Tibial artery (tissue), 4 donors: ENCODE data around the gene ARHGEF2.

Experiments used
- DNase-seq, 2 donors: peaks; one replicate each; pipeline ENCODE4 v3.0.0-alpha.2; 2019
- H3K27ac ChIP-seq, 2 donors: fragments of 200-600 bp; sonication (generic) in 1 of 2; 1 replicate in 1 of 2; 2 replicates in 1 of 2; pipeline ENCODE4 v1.5.1; 2018 to 2019; ENCODE audit warnings: mild to moderate bottlenecking in 1 of 2
- H3K27me3 ChIP-seq, 2 donors: fragments of 200-600 bp; sonication (generic) in 1 of 2; one replicate each; pipeline versions ENCODE4 v1.5.1 to v1.6.0; 2016 to 2019
- H3K36me3 ChIP-seq, 3 donors: fragments of 200-600 bp; sonication (generic) in 2 of 3; one replicate each; pipeline ENCODE4 v1.5.1; 2016 to 2019; ENCODE audit warnings: mild to moderate bottlenecking in 2 of 3
- H3K4me1 ChIP-seq, 4 donors: fragments of 200-600 bp; sonication (generic) in 2 of 4; 1 replicate in 3 of 4; 2 replicates in 1 of 4; pipeline ENCODE4 v1.5.1; 2016 to 2019
- H3K4me3 ChIP-seq, 2 donors: fragments of 200-600 bp; sonication (generic) in 1 of 2; 1 replicate in 1 of 2; 2 replicates in 1 of 2; pipeline ENCODE4 v1.5.1; 2018 to 2019; ENCODE audit warnings: mild to moderate bottlenecking in 2 of 2
- H3K9me3 ChIP-seq, 3 donors: fragments of 200-600 bp; sonication (generic) in 1 of 3; one replicate each; pipeline ENCODE4 v1.5.1; 2016 to 2019
- intact Hi-C: fragments of 100-400 bp; cut with DNase I; formaldehyde crosslinking; loops from one replicate; pipeline ENCODE4 v1.15.0; 2023; ENCODE audit warnings: low total_unique reads
- TF ChIP-seq, protein P1 (sequence below), 2 experiments: fragments of 200-600 bp in 1 of 2; fragments of 450-650 bp in 1 of 2; IDR thresholded peaks; one replicate each; pipeline ENCODE4 v1.5.1; 2017 to 2019; ENCODE audit warnings: antibody characterized with exemption in 2 of 2, mild to moderate bottlenecking in 1 of 2, moderate library complexity in 1 of 2

ARHGEF2 gene

DNA sequence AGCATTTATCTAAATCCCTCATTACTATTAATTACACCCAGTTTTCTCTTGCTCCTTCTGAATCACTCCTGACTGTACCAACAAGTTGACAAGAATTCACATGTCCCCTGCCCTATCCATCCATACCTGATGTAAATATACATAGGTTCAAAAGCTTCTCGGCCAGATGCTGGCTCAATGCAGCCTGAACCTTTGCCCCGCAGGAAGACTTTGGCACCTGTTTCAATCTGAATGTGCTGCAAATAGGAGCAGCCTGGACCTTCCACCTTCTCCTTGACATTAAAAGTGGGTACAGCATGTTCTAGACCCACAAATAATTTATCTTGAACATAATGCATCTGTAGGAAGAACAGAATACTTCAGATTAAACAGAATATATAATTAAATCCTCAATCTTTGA is 52.8 kb downstream of the ARHGEF2 start:
- peaks cover 0 to 7% (median 2%) of the 10 kb centered on the region in 4 donors for H3K4me1 ChIP-seq
- no peaks in the 10 kb centered on the region for H3K9me3 ChIP-seq
- TF ChIP-seq, protein P1, sequence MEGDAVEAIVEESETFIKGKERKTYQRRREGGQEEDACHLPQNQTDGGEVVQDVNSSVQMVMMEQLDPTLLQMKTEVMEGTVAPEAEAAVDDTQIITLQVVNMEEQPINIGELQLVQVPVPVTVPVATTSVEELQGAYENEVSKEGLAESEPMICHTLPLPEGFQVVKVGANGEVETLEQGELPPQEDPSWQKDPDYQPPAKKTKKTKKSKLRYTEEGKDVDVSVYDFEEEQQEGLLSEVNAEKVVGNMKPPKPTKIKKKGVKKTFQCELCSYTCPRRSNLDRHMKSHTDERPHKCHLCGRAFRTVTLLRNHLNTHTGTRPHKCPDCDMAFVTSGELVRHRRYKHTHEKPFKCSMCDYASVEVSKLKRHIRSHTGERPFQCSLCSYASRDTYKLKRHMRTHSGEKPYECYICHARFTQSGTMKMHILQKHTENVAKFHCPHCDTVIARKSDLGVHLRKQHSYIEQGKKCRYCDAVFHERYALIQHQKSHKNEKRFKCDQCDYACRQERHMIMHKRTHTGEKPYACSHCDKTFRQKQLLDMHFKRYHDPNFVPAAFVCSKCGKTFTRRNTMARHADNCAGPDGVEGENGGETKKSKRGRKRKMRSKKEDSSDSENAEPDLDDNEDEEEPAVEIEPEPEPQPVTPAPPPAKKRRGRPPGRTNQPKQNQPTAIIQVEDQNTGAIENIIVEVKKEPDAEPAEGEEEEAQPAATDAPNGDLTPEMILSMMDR (IDR thresholded peaks at IDR 0.05): no peak
- H3K4me3 ChIP-seq: no peak overlapping the region
- DNase-seq: no peak
- no peaks in the 10 kb centered on the region for H3K27me3 ChIP-seq
- H3K36me3 ChIP-seq: peaks cover 82 to 99% (median 97%) of the 10 kb centered on the region in 3 donors
- intact Hi-C loops: no loop called here
- H3K27ac ChIP-seq: no peak overlapping the region

DNA sequence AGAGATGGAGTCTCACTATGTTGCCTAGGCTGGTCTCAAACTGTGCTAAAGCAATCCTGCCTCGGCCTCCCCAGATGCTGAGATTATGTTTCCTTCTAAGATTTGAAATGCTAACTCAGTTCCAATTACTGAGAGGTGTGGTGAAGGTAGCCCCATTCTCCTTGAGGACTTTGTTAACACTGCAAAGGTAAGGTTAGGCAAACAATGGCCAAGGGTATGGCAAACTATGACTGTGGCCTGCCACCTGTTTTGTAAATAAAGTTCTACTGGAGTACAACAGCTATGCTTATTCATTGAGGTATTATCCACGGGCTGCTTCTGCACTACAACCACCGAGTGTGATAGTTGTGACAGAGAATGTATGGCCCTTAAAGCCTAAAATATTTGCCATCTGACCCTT is 57.6 kb downstream of the ARHGEF2 start:
- H3K27ac ChIP-seq: no peak overlapping the region
- DNase-seq: no peak
- TF ChIP-seq, protein P1 (IDR thresholded peaks at IDR 0.05): no peak
- no peak overlapping the region for H3K4me3 ChIP-seq
- peaks cover 97 to 100% (median 99%) of the 10 kb centered on the region in 3 donors for H3K36me3 ChIP-seq
- H3K4me1 ChIP-seq: no peaks in the 10 kb centered on the region
- no peaks in the 10 kb centered on the region for H3K27me3 ChIP-seq
- intact Hi-C loops: no loop called here
- H3K9me3 ChIP-seq: no peaks in the 10 kb centered on the region

DNA sequence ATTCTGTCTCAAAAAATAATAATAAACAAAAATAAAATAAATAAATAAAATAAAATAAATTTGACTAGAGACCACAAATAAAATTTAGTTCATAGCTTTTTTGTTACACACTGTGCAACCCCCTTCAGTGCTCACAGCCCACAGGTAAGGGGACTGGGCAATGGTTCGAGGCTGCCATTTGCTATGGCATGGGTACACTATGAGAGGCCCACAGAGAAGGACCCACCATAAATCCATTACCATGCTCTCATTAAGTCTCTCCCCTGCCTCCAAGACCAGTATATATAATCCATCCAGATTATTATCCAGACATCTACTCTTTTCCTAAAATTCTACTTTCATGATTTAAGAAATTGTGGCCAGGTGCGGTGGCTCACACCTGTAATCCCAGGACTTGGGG is 58.5 kb downstream of the ARHGEF2 start:
- peaks cover 0 to 7% (median 1%) of the 10 kb centered on the region in 4 donors for H3K4me1 ChIP-seq
- H3K4me3 ChIP-seq: no peak overlapping the region
- H3K9me3 ChIP-seq: no peaks in the 10 kb centered on the region
- intact Hi-C loops: no loop called here
- peaks cover 93 to 100% (median 98%) of the 10 kb centered on the region in 3 donors for H3K36me3 ChIP-seq
- H3K27ac ChIP-seq: no peak overlapping the region
- no peaks in the 10 kb centered on the region for H3K27me3 ChIP-seq
- TF ChIP-seq, protein P1 (IDR thresholded peaks at IDR 0.05): no peak
- no peak for DNase-seq

DNA sequence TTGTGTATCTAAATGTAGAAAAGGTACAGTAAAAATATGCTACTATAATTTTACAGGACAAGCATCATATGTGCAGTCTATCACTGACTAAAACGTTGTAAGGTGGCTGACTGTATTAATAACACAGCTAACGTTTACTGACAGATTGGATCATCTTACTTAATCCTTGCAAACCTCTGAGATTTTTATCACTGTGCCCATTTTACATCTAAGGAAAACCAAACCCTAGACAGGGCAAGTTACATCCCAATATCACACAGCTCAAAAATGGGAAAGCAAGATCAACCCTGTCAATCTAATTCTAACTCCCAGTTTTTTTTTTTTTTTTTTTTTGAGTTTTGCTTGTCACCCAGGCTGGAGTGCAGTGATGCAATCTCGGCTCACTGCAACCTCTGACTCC is 59.7 kb downstream of the ARHGEF2 start:
- H3K4me3 ChIP-seq: no peak overlapping the region
- peaks cover 0 to 7% (median 1%) of the 10 kb centered on the region in 4 donors for H3K4me1 ChIP-seq
- H3K27me3 ChIP-seq: no peaks in the 10 kb centered on the region
- no peaks in the 10 kb centered on the region for H3K9me3 ChIP-seq
- H3K36me3 ChIP-seq: peaks cover 92 to 100% (median 93%) of the 10 kb centered on the region in 3 donors
- intact Hi-C loops: no loop called here
- TF ChIP-seq, protein P1 (IDR thresholded peaks at IDR 0.05): no peak
- H3K27ac ChIP-seq: no peak overlapping the region
- no peak for DNase-seq

DNA sequence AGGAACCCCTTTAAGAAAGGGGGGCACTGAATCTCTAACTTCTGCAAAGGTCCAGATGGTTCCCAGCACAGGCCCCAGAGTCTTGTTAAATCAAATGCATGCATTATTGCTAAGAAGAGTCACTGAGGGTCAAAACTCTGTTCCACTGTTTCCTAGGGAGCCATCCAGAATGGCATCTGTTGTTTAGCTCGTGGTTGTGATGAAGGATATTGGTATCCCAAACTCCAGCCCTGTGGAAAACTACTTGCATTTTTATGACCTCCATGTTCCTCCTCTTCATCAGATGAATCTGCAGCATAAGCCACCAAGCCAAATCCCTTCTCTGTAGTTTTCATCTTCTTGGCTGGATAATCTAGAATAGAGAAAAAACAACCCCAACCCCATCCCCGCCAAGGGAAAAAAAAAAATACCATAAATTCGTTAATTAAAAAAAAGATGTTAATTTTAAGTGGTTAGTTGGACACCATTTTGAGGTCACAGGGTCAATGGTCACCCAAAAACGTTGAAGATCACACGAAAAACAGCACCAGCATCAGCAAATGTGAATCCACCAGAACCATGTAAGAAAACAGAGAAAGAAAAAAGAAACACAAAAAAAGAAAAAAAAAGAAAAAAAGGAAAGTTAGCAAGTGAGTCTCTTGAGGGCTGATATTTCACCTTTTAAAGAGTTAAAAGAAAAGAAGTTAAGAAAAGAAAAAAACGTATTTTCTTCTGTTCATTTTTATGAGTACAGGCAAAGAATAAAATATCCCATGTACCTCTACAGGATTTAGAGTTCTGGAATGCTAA is 64.2 kb downstream of the ARHGEF2 start:
- H3K36me3 ChIP-seq: peaks cover 55 to 74% (median 57%) of the 10 kb centered on the region in 3 donors
- H3K27me3 ChIP-seq: no peaks in the 10 kb centered on the region
- intact Hi-C loops: no loop called here
- peaks cover 0 to 36% (median 14%) of the 10 kb centered on the region in 4 donors for H3K4me1 ChIP-seq
- TF ChIP-seq, protein P1 (IDR thresholded peaks at IDR 0.05): no peak
- H3K27ac ChIP-seq: peak overlapping the region in 1 of 2 donors; percentile 20
- H3K4me3 ChIP-seq: no peak overlapping the region
- H3K9me3 ChIP-seq: no peaks in the 10 kb centered on the region
- no peak for DNase-seq
